ENCODE measurements around the gene TCL1B.

TCL1B gene

GRCh38 chr14:95730126-95730525 is 43.9 kb downstream of the TCL1B start:
- TF ChIP-seq LEF1 (IDR thresholded peaks at IDR 0.05; ENCODE audit: borderline replicate concordance) (no peak), FOXK2 (IDR thresholded peaks at IDR 0.05) (no peak), NFRKB (IDR thresholded peaks at IDR 0.05) (no peak), CTBP1 (IDR thresholded peaks at IDR 0.05; ENCODE audit: borderline replicate concordance) (no peak)

GRCh38 chr14:95733212-95733611 is 47.0 kb downstream of the TCL1B start:
- TF ChIP-seq PKNOX1 (IDR thresholded peaks at IDR 0.05): no peak
- TF ChIP-seq SP1 (IDR thresholded peaks at IDR 0.05): no peak
- TF ChIP-seq CTBP1 (IDR thresholded peaks at IDR 0.05; ENCODE audit: borderline replicate concordance): no peak
- no peak for TF ChIP-seq ARNT (IDR thresholded peaks at IDR 0.05)
- no peak for TF ChIP-seq TARDBP (IDR thresholded peaks at IDR 0.05)
- no peak for TF ChIP-seq SUZ12 (IDR thresholded peaks at IDR 0.05)
- TF ChIP-seq FOXA1 (IDR thresholded peaks at IDR 0.05): no peak
- no peak for TF ChIP-seq LEF1 (IDR thresholded peaks at IDR 0.05; ENCODE audit: borderline replicate concordance)
- TF ChIP-seq ZNF384 (IDR thresholded peaks at IDR 0.05): no peak
- TF ChIP-seq FOXM1 (IDR thresholded peaks at IDR 0.05; ENCODE audit: borderline replicate concordance): no peak
- TF ChIP-seq NFRKB (IDR thresholded peaks at IDR 0.05): no peak
- no peak for TF ChIP-seq FOXK2 (IDR thresholded peaks at IDR 0.05)
- TF ChIP-seq ELF4 (IDR thresholded peaks at IDR 0.05): no peak
- no peak for TF ChIP-seq HDGF (IDR thresholded peaks at IDR 0.05; ENCODE audit: borderline replicate concordance)
- no peak for TF ChIP-seq L3MBTL2 (conservative IDR thresholded peaks at IDR 0.05)
- no peak for TF ChIP-seq BHLHE40 (IDR thresholded peaks at IDR 0.05; ENCODE audit: borderline replicate concordance)
- no peak for DNase-seq (ENCODE audit: extremely low spot score)
- ChIA-PET POLR2A (no interaction called here), CTCF (no interaction called here)

More at GRCh38 chr14:95730126-95730525, 43.9 kb downstream of the TCL1B start:
- DNase-seq (ENCODE audit: extremely low spot score): no peak
- POLR2A ChIA-PET: no interaction called here
- CTCF ChIA-PET: no interaction called here

- TF ChIP-seq L3MBTL2 (conservative IDR thresholded peaks at IDR 0.05) (no peak), FOXK2 (IDR thresholded peaks at IDR 0.05) (no peak), BHLHE40 (IDR thresholded peaks at IDR 0.05; ENCODE audit: borderline replicate concordance) (no peak), ZNF384 (IDR thresholded peaks at IDR 0.05) (no peak), ARNT (IDR thresholded peaks at IDR 0.05) (no peak), LEF1 (IDR thresholded peaks at IDR 0.05; ENCODE audit: borderline replicate concordance) (no peak), NFRKB (IDR thresholded peaks at IDR 0.05) (no peak), CTBP1 (IDR thresholded peaks at IDR 0.05; ENCODE audit: borderline replicate concordance) (no peak), ELF4 (IDR thresholded peaks at IDR 0.05) (no peak), SUZ12 (IDR thresholded peaks at IDR 0.05) (no peak), TARDBP (IDR thresholded peaks at IDR 0.05) (no peak), HDGF (IDR thresholded peaks at IDR 0.05; ENCODE audit: borderline replicate concordance) (no peak), SP1 (IDR thresholded peaks at IDR 0.05) (no peak), FOXA1 (IDR thresholded peaks at IDR 0.05) (no peak), PKNOX1 (IDR thresholded peaks at IDR 0.05) (no peak), FOXM1 (IDR thresholded peaks at IDR 0.05; ENCODE audit: borderline replicate concordance) (no peak)
- ChIA-PET CTCF (interaction anchor here (0.9 kb wide), 1 partner anchor 34 kb away, joined by 3 read pairs; no protein-coding TSS in a partner anchor), POLR2A (no interaction called here)
- DNase-seq (ENCODE audit: extremely low spot score): no peak
Measured at GRCh38 chr14:95739356-95739755, 53.1 kb downstream of the TCL1B start.

- peak; percentile 51 for DNase-seq (ENCODE audit: extremely low spot score)
Measured at GRCh38 chr14:95741038-95741490, 54.8 kb downstream of the TCL1B start.

GRCh38 chr14:95741781-95742180 is 55.6 kb downstream of the TCL1B start:
- POLR2A ChIA-PET: no interaction called here
- CTCF ChIA-PET: no interaction called here
- no peak for TF ChIP-seq ARNT (IDR thresholded peaks at IDR 0.05)
- no peak for TF ChIP-seq FOXA1 (IDR thresholded peaks at IDR 0.05)
- no peak for TF ChIP-seq TARDBP (IDR thresholded peaks at IDR 0.05)
- DNase-seq (ENCODE audit: extremely low spot score): no peak

More at GRCh38 chr14:95741038-95741490, 54.8 kb downstream of the TCL1B start:
- TF ChIP-seq CTBP1 (IDR thresholded peaks at IDR 0.05; ENCODE audit: borderline replicate concordance) (no peak), SP1 (IDR thresholded peaks at IDR 0.05) (no peak), ZNF384 (IDR thresholded peaks at IDR 0.05) (no peak), FOXK2 (IDR thresholded peaks at IDR 0.05) (no peak), ARNT (IDR thresholded peaks at IDR 0.05) (no peak), ELF4 (IDR thresholded peaks at IDR 0.05) (no peak), HDGF (IDR thresholded peaks at IDR 0.05; ENCODE audit: borderline replicate concordance) (no peak), FOXA1 (IDR thresholded peaks at IDR 0.05) (no peak), BHLHE40 (IDR thresholded peaks at IDR 0.05; ENCODE audit: borderline replicate concordance) (no peak), NFRKB (IDR thresholded peaks at IDR 0.05) (no peak), FOXM1 (IDR thresholded peaks at IDR 0.05; ENCODE audit: borderline replicate concordance) (no peak)
- ChIA-PET CTCF (no interaction called here), POLR2A (no interaction called here)
